K562 (cell line): ENCODE data around the gene SAPCD1.

Experiments
- CHCHD3 ChIP-seq: fragments of 250-450 bp; sonication (Bioruptor Pico); IDR thresholded peaks from 2 replicates; pipeline ENCODE4 v2.1.2; 2022; ENCODE audit warnings: mild to moderate bottlenecking
- EZH2 ChIP-seq: IDR thresholded peaks from 2 replicates; pipeline ENCODE4 v1.6.1; 2012; ENCODE audit warnings: low read depth, mild to moderate bottlenecking, inconsistent platforms, low read length, borderline replicate concordance
- POLR2A ChIP-seq: fragments of 450-650 bp; conservative IDR thresholded peaks from 2 replicates; pipeline ENCODE4 v1.6.1; 2016
- RBM14 ChIP-seq: fragments of 200-400 bp; formaldehyde crosslinking; IDR thresholded peaks from 2 replicates; pipeline ENCODE4 v1.6.1; 2018; ENCODE audit warnings: low read depth, mild to moderate bottlenecking, low read length, moderate library complexity, borderline replicate concordance; ENCODE audit not compliant: insufficient read depth
- SMAD1 ChIP-seq: fragments of 150-350 bp; IDR thresholded peaks from 2 replicates; pipeline ENCODE4 v1.6.1; 2014; ENCODE audit warnings: low read length, low read depth; ENCODE audit not compliant: partially characterized antibody
- SP1 ChIP-seq: sonication (generic); formaldehyde crosslinking; IDR thresholded peaks from 2 replicates; pipeline ENCODE4 v1.8.1; 2022; ENCODE audit warnings: mild to moderate bottlenecking, missing genetic modification reagents
- ZFP36 ChIP-seq: fragments of 150-350 bp; IDR thresholded peaks from 2 replicates; pipeline ENCODE4 v1.6.1; 2018; ENCODE audit warnings: low read length, low read depth; ENCODE audit not compliant: partially characterized antibody
- ZNF398 ChIP-seq: fragments of 250-450 bp; sonication (Bioruptor Pico); IDR thresholded peaks from 2 replicates; pipeline ENCODE4 v1.8.0; 2021; ENCODE audit warnings: moderate library complexity, mild to moderate bottlenecking, inconsistent platforms
- TF ChIP-seq, protein P1 (sequence below), 2 experiments: fragments of 450-650 bp in 1 of 2; IDR thresholded peaks; 2 replicates each; pipeline ENCODE4 v1.6.1; 2011 to 2017; ENCODE audit warnings: low read depth in 2 of 2, antibody characterized with exemption in 1 of 2, borderline replicate concordance in 1 of 2, low read length in 1 of 2, mild to moderate bottlenecking in 1 of 2, mixed read lengths in 1 of 2; ENCODE audit not compliant: control insufficient read depth in 1 of 2
- TF ChIP-seq, protein P2 (sequence below): sonication (generic); formaldehyde crosslinking; IDR thresholded peaks from 2 replicates; pipeline ENCODE4 v1.8.0; 2022; ENCODE audit warnings: missing genetic modification reagents, mild to moderate bottlenecking, borderline replicate concordance
- TF ChIP-seq, protein P3 (sequence below): fragments of 250-450 bp; sonication (Bioruptor Pico); IDR thresholded peaks from 2 replicates; pipeline ENCODE4 v1.8.0; 2022; ENCODE audit warnings: moderate library complexity, mild to moderate bottlenecking, inconsistent platforms

GRCh38 chr6:31729515-31729978 is 32.9 kb upstream of the SAPCD1 start:
- TF ChIP-seq ZNF398 (CRISPR knock-in tag) (no peak), SMAD1 (no peak), ZFP36 (peak; percentile 1), CHCHD3 (CRISPR knock-in tag) (peak; percentile 87), EZH2 (no peak), RBM14 (no peak), POLR2A (no peak; the same call in 1 of the 2 replicates), SP1 (CRISPR knock-in tag) (peak; percentile 99)
- TF ChIP-seq, protein P1, sequence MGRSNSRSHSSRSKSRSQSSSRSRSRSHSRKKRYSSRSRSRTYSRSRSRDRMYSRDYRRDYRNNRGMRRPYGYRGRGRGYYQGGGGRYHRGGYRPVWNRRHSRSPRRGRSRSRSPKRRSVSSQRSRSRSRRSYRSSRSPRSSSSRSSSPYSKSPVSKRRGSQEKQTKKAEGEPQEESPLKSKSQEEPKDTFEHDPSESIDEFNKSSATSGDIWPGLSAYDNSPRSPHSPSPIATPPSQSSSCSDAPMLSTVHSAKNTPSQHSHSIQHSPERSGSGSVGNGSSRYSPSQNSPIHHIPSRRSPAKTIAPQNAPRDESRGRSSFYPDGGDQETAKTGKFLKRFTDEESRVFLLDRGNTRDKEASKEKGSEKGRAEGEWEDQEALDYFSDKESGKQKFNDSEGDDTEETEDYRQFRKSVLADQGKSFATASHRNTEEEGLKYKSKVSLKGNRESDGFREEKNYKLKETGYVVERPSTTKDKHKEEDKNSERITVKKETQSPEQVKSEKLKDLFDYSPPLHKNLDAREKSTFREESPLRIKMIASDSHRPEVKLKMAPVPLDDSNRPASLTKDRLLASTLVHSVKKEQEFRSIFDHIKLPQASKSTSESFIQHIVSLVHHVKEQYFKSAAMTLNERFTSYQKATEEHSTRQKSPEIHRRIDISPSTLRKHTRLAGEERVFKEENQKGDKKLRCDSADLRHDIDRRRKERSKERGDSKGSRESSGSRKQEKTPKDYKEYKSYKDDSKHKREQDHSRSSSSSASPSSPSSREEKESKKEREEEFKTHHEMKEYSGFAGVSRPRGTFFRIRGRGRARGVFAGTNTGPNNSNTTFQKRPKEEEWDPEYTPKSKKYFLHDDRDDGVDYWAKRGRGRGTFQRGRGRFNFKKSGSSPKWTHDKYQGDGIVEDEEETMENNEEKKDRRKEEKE (IDR thresholded peaks at IDR 0.05; ENCODE audit: borderline replicate concordance in 1 of 2, control insufficient read depth in 1 of 2, low read depth in 2 of 2, low read length in 1 of 2): no peak
- TF ChIP-seq, protein P2, sequence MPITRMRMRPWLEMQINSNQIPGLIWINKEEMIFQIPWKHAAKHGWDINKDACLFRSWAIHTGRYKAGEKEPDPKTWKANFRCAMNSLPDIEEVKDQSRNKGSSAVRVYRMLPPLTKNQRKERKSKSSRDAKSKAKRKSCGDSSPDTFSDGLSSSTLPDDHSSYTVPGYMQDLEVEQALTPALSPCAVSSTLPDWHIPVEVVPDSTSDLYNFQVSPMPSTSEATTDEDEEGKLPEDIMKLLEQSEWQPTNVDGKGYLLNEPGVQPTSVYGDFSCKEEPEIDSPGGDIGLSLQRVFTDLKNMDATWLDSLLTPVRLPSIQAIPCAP (CRISPR knock-in tag): no peak
- TF ChIP-seq, protein P3, sequence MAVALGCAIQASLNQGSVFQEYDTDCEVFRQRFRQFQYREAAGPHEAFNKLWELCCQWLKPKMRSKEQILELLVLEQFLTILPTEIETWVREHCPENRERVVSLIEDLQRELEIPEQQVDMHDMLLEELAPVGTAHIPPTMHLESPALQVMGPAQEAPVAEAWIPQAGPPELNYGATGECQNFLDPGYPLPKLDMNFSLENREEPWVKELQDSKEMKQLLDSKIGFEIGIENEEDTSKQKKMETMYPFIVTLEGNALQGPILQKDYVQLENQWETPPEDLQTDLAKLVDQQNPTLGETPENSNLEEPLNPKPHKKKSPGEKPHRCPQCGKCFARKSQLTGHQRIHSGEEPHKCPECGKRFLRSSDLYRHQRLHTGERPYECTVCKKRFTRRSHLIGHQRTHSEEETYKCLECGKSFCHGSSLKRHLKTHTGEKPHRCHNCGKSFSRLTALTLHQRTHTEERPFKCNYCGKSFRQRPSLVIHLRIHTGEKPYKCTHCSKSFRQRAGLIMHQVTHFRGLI: no peak
